Dedifferentiated amniotic fluid mesenchymal stem cell (primary cell): ENCODE data around the gene CSF1.
"Not testable (repeated sequence)": the region's sequence is repeated elsewhere in the genome, so short reads cannot be mapped to it uniquely, and the experiment has no call there.

Source experiments
- DNase-seq: peaks from one replicate; pipeline ENCODE4 v3.0.0-alpha.2; 2016; ENCODE audit errors: extremely low spot score

Gene CSF1

GRCh38 chr1:109910123-109910962 is at the start of gene CSF1:
Gene CSF1, plus strand, starts transcription at chr1:109910849. Its CDS starts 175 bp downstream, at chr1:109911024.
- peak; percentile 63 for DNase-seq

- not testable (repeated sequence) for DNase-seq
Measured at GRCh38 chr1:109861616-109862015, 49.0 kb upstream of the CSF1 start.

- DNase-seq, result no peak
Measured at GRCh38 chr1:109863667-109864046, 47.0 kb upstream of the CSF1 start.

- DNase-seq, result no peak
Measured at GRCh38 chr1:109864047-109864822, 46.4 kb upstream of the CSF1 start.

- DNase-seq, result no peak
Measured at GRCh38 chr1:109864930-109865612, 45.6 kb upstream of the CSF1 start.

- no peak for DNase-seq
Measured at GRCh38 chr1:109866071-109866470, 44.6 kb upstream of the CSF1 start.

GRCh38 chr1:109873278-109874175 is 37.1 kb upstream of the CSF1 start:
- DNase-seq, result no peak

- DNase-seq, result no peak
Measured at GRCh38 chr1:109874445-109874844, 36.2 kb upstream of the CSF1 start.

- DNase-seq, result no peak
Measured at GRCh38 chr1:109875874-109876273, 34.8 kb upstream of the CSF1 start.

- DNase-seq, result no peak
Measured at GRCh38 chr1:109876617-109877316, 33.9 kb upstream of the CSF1 start.

- DNase-seq, result peak; percentile 93
Measured at GRCh38 chr1:109877317-109877771, 33.3 kb upstream of the CSF1 start.

GRCh38 chr1:109877776-109878175 is 32.9 kb upstream of the CSF1 start:
- no peak for DNase-seq

GRCh38 chr1:109878531-109879104 is 32.0 kb upstream of the CSF1 start:
- no peak for DNase-seq

GRCh38 chr1:109879371-109879770 is 31.3 kb upstream of the CSF1 start:
- not testable (repeated sequence) for DNase-seq

- DNase-seq, result no peak
Measured at GRCh38 chr1:109879881-109880525, 30.6 kb upstream of the CSF1 start.

- no peak for DNase-seq
Measured at GRCh38 chr1:109880971-109881894, 29.4 kb upstream of the CSF1 start.

GRCh38 chr1:109881906-109882287 is 28.8 kb upstream of the CSF1 start:
- DNase-seq, result no peak
